Mesenchymal stem cell (in vitro differentiated cells and primary cell): ENCODE data around the gene ADGRG7.

Source experiments
- DNase-seq: peaks from one replicate; pipeline ENCODE4 v3.0.0-alpha.2; 2013
- H2AFZ ChIP-seq: one replicate; pipeline ENCODE4 v1.6.1; 2013; ENCODE audit warnings: low read depth, mild to moderate bottlenecking, control low read depth, inconsistent platforms, low read length, moderate library complexity
- H2AK5ac ChIP-seq: 2 replicates; pipeline ENCODE4 v1.6.1; 2013; ENCODE audit warnings: low read length, moderate library complexity, mild to moderate bottlenecking, inconsistent platforms; ENCODE audit not compliant: severe bottlenecking
- H2BK120ac ChIP-seq: one replicate; pipeline ENCODE4 v1.6.1; 2013; ENCODE audit warnings: low read depth, mild to moderate bottlenecking, inconsistent platforms, low read length, moderate library complexity
- H2BK12ac ChIP-seq, 2 experiments: one replicate each; pipeline ENCODE4 v1.6.1; 2013; ENCODE audit warnings: inconsistent platforms in 2 of 2, low read length in 2 of 2, mild to moderate bottlenecking in 2 of 2, moderate library complexity in 2 of 2, control low read depth in 1 of 2
- H2BK15ac ChIP-seq: one replicate; pipeline ENCODE4 v1.6.1; 2013; ENCODE audit warnings: mild to moderate bottlenecking, low read depth, inconsistent platforms; ENCODE audit not compliant: poor library complexity, severe bottlenecking
- H2BK5ac ChIP-seq: 2 replicates; pipeline ENCODE4 v1.6.1; 2013; ENCODE audit warnings: low read depth, mild to moderate bottlenecking, low read length, control low read depth, inconsistent platforms; ENCODE audit not compliant: poor library complexity, severe bottlenecking
- H3K14ac ChIP-seq, 2 experiments: one replicate each; pipeline ENCODE4 v1.6.1; 2013; ENCODE audit warnings: inconsistent platforms in 2 of 2, low read length in 2 of 2, control low read depth in 1 of 2, mild to moderate bottlenecking in 1 of 2, moderate library complexity in 1 of 2
- H3K18ac ChIP-seq, 2 experiments: one replicate each; pipeline ENCODE4 v1.6.1; 2013; ENCODE audit warnings: inconsistent platforms in 2 of 2, low read length in 2 of 2, control low read depth in 1 of 2, low read depth in 1 of 2, mild to moderate bottlenecking in 1 of 2
- H3K23ac ChIP-seq, 2 experiments: one replicate each; pipeline ENCODE4 v1.6.1; 2013; ENCODE audit warnings: inconsistent platforms in 2 of 2, low read length in 2 of 2, mild to moderate bottlenecking in 2 of 2, moderate library complexity in 2 of 2, control low read depth in 1 of 2
- H3K27ac ChIP-seq: 2 replicates; pipeline ENCODE4 v1.5.1; 2013; ENCODE audit warnings: mild to moderate bottlenecking, moderate library complexity, low read length, control low read depth, inconsistent platforms; ENCODE audit not compliant: poor library complexity, severe bottlenecking
- H3K27me3 ChIP-seq, 2 experiments: 2 replicates each; pipeline versions ENCODE4 v1.6.1 to v1.7.0; 2013; ENCODE audit warnings: low read length in 2 of 2, mild to moderate bottlenecking in 2 of 2, moderate library complexity in 2 of 2, control low read depth in 1 of 2, inconsistent platforms in 1 of 2; ENCODE audit not compliant: control insufficient read depth in 1 of 2, insufficient read depth in 1 of 2
- H3K36me3 ChIP-seq, 2 experiments: 2 replicates each; pipeline versions ENCODE4 v1.6.1 to v1.7.0; 2013; ENCODE audit warnings: low read length in 2 of 2, control low read depth in 1 of 2, inconsistent platforms in 1 of 2, low read depth in 1 of 2, mild to moderate bottlenecking in 1 of 2; ENCODE audit not compliant: insufficient read depth in 2 of 2, control insufficient read depth in 1 of 2
- H3K4ac ChIP-seq, 2 experiments: one replicate each; pipeline ENCODE4 v1.6.1; 2013; ENCODE audit warnings: inconsistent platforms in 2 of 2, low read length in 2 of 2, mild to moderate bottlenecking in 2 of 2, moderate library complexity in 2 of 2, control low read depth in 1 of 2, low read depth in 1 of 2
- H3K4me1 ChIP-seq: 2 replicates; pipeline ENCODE4 v1.6.1; 2013; ENCODE audit warnings: low read depth, low read length, control low read depth; ENCODE audit not compliant: control insufficient read depth, insufficient read depth
- H3K4me2 ChIP-seq: 2 replicates; pipeline ENCODE4 v1.6.1; 2013; ENCODE audit warnings: low read length, mild to moderate bottlenecking, inconsistent platforms; ENCODE audit not compliant: poor library complexity, severe bottlenecking
- H3K4me3 ChIP-seq, 2 experiments: 2 replicates each; pipeline versions ENCODE4 v1.5.1 to v1.7.0; 2013; ENCODE audit warnings: low read length in 2 of 2, mild to moderate bottlenecking in 2 of 2, control low read depth in 1 of 2, low read depth in 1 of 2; ENCODE audit not compliant: insufficient read depth in 1 of 2
- H3K79me1 ChIP-seq: replicated peaks from 2 replicates; pipeline ENCODE4 v1.6.1; 2013; ENCODE audit warnings: mild to moderate bottlenecking, control low read depth, low read length, inconsistent platforms; ENCODE audit not compliant: poor library complexity, severe bottlenecking
- H3K9ac ChIP-seq: 2 replicates; pipeline ENCODE4 v1.7.0; 2013; ENCODE audit warnings: mild to moderate bottlenecking, low read length, moderate library complexity
- H3K9me3 ChIP-seq: 2 replicates; pipeline ENCODE4 v1.7.0; 2013; ENCODE audit warnings: mild to moderate bottlenecking, low read length; ENCODE audit not compliant: control insufficient read depth
- H4K8ac ChIP-seq: one replicate; pipeline ENCODE4 v1.6.1; 2013; ENCODE audit warnings: inconsistent platforms, mild to moderate bottlenecking, low read length, moderate library complexity
- H4K91ac ChIP-seq: one replicate; pipeline ENCODE4 v1.6.1; 2013; ENCODE audit warnings: mild to moderate bottlenecking, low read length, inconsistent platforms
- WGBS: methylation state at CpG from one replicate; pipeline ENCODE4 v1.1.7; 2013; ENCODE audit warnings: mixed read lengths; 5-methylcytosine and 5-hydroxymethylcytosine counted together

The ADGRG7 gene

GRCh38 chr3:100698736-100699135 lies 89.3 kb downstream of the ADGRG7 start:
- Histone ChIP-seq H4K8ac (no peak overlapping the region), H3K79me1 (no peaks in the 10 kb centered on the region), H3K9ac (no peak overlapping the region), H4K91ac (no peak overlapping the region), H3K9me3 (no peaks in the 10 kb centered on the region), H3K27me3 (peaks cover 3 to 16% of the 10 kb centered on the region in 2 experiments), H2AK5ac (no peak overlapping the region), H3K23ac (no peak overlapping the region), H2BK120ac (no peak overlapping the region), H3K14ac (no peak overlapping the region), H2BK5ac (no peak overlapping the region), H3K18ac (no peak overlapping the region), H3K4me1 (no peaks in the 10 kb centered on the region), H2BK12ac (no peak overlapping the region), H3K27ac (no peak overlapping the region), H3K4me2 (no peak overlapping the region), H2AFZ (no peak overlapping the region), H2BK15ac (no peak overlapping the region), H3K4me3 (no peak overlapping the region), H3K36me3 (no peaks in the 10 kb centered on the region), H3K4ac (no peak overlapping the region)
- WGBS, result 75% methylated on average over 2 of the region's 3 CpGs
- DNase-seq, result no peak

GRCh38 chr3:100700708-100701107 lies 91.3 kb downstream of the ADGRG7 start:
- no peak overlapping the region for H3K4me2 ChIP-seq
- no CpG with 5 or more reads among the region's 5 CpGs for WGBS
- DNase-seq, result no peak
- no peaks in the 10 kb centered on the region for H3K4me1 ChIP-seq
- H3K27ac ChIP-seq, result no peak overlapping the region
- no peak overlapping the region for H3K23ac ChIP-seq
- H2AFZ ChIP-seq, result no peak overlapping the region
- H3K79me1 ChIP-seq, result no peaks in the 10 kb centered on the region
- no peak overlapping the region for H4K91ac ChIP-seq
- no peak overlapping the region for H3K9ac ChIP-seq
- H2AK5ac ChIP-seq, result no peak overlapping the region
- no peak overlapping the region for H2BK5ac ChIP-seq
- H3K27me3 ChIP-seq, result peaks cover 3 to 10% of the 10 kb centered on the region in 2 experiments
- no peak overlapping the region for H3K4me3 ChIP-seq
- H2BK120ac ChIP-seq, result no peak overlapping the region
- H3K18ac ChIP-seq, result no peak overlapping the region
- H2BK15ac ChIP-seq, result no peak overlapping the region
- H4K8ac ChIP-seq, result no peak overlapping the region
- no peaks in the 10 kb centered on the region for H3K36me3 ChIP-seq
- H2BK12ac ChIP-seq, result no peak overlapping the region
- no peaks in the 10 kb centered on the region for H3K9me3 ChIP-seq
- no peak overlapping the region for H3K14ac ChIP-seq
- H3K4ac ChIP-seq, result no peak overlapping the region

- Histone ChIP-seq H3K14ac (no peak overlapping the region), H3K79me1 (no peaks in the 10 kb centered on the region), H2BK15ac (no peak overlapping the region), H3K4me3 (no peak overlapping the region), H2AFZ (no peak overlapping the region), H3K9ac (no peak overlapping the region), H3K27me3 (peaks cover 2 to 10% of the 10 kb centered on the region in 2 experiments), H3K4me1 (no peaks in the 10 kb centered on the region), H3K4ac (no peak overlapping the region), H2BK5ac (no peak overlapping the region), H3K18ac (no peak overlapping the region), H2AK5ac (no peak overlapping the region), H3K23ac (no peak overlapping the region), H4K8ac (no peak overlapping the region), H4K91ac (no peak overlapping the region), H3K27ac (no peak overlapping the region), H3K36me3 (no peaks in the 10 kb centered on the region), H3K4me2 (no peak overlapping the region), H2BK12ac (no peak overlapping the region), H3K9me3 (no peaks in the 10 kb centered on the region), H2BK120ac (no peak overlapping the region)
- no peak for DNase-seq
- 95% methylated on average over 2 of the region's 4 CpGs for WGBS
Measured at GRCh38 chr3:100702082-100702979, 92.9 kb downstream of the ADGRG7 start.

- no peaks in the 10 kb centered on the region for H3K79me1 ChIP-seq
- DNase-seq, result no peak
- no peak overlapping the region for H2BK5ac ChIP-seq
- H2AK5ac ChIP-seq, result no peak overlapping the region
- no peak overlapping the region for H3K18ac ChIP-seq
- no peaks in the 10 kb centered on the region for H3K36me3 ChIP-seq
- H3K27me3 ChIP-seq, result peaks cover 0 to 9% of the 10 kb centered on the region in 2 experiments
- H2AFZ ChIP-seq, result no peak overlapping the region
- H4K8ac ChIP-seq, result no peak overlapping the region
- H3K27ac ChIP-seq, result no peak overlapping the region
- no peak overlapping the region for H4K91ac ChIP-seq
- no peaks in the 10 kb centered on the region for H3K4me1 ChIP-seq
- H3K23ac ChIP-seq, result no peak overlapping the region
- no peak overlapping the region for H3K14ac ChIP-seq
- no peak overlapping the region for H2BK12ac ChIP-seq
- no peak overlapping the region for H2BK120ac ChIP-seq
- no peak overlapping the region for H3K9ac ChIP-seq
- no peak overlapping the region for H3K4me3 ChIP-seq
- H3K9me3 ChIP-seq, result no peaks in the 10 kb centered on the region
- H2BK15ac ChIP-seq, result no peak overlapping the region
- 87% methylated on average over 4 of the region's 5 CpGs for WGBS
- H3K4me2 ChIP-seq, result no peak overlapping the region
- no peak overlapping the region for H3K4ac ChIP-seq
Measured at GRCh38 chr3:100702980-100703345, 93.6 kb downstream of the ADGRG7 start.
